Measurements from ENCODE around the gene PATJ. TPM values are rescaled to one million over a fixed set of nuclear protein-coding genes. Genes with fewer than 3 reads are reported as not detected.

PATJ gene
- total and polyA plus RNA-seq, 2 experiments from 2014 or later = 35.3 to 68.4 TPM

DNA sequence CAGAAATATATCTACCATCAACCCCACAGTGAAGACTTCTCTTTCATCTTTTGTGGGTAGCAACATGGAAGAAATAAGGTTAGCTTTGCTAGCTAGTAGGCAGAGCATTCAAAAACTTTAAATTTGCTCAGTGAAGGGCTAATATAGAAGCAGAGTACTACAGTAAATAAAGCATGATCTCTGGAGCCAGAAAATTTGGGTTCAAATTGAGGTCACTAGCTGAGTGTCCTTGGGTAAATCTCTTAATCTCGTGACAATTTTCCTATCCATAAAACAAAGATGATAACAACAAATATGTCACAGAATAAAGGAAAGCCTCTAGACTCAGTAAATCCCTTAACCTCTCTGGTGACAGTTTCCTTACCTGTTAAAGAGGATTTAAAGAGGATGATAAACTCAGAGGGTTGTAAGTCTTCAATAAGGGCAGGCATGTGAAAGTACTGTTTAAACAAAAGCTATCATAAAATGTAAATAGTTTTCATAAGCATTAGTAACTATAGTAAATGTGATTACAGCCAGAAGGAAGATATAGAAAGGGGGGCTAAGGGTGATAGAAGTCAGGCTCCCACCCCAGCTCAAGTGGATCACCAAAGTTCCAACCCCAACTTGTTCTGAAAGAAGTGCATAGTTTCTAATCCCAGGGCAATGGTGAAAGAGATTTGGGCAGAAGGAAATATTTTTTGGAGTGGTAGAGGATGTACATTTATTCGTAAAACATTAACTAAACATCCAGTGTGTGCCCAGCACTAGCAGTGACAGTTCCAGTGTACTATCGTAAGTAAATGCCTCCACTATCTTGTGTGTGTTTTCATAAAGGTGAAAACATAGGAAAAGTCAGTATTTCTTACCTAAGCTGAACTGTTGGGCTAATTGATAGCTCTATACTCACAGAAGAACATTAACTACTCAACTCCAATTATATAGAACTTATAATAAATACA lies 42.1 kb upstream of the PATJ start (continued):
- TF ChIP-seq ZNF331 (CRISPR knock-in tag; IDR thresholded peaks at IDR 0.05; ENCODE audit: low read depth) (no peak), CTCF (conservative IDR thresholded peaks at IDR 0.05; ENCODE audit: low read depth in 2 of 2) (no peak), EZH2 (IDR thresholded peaks at IDR 0.05; ENCODE audit: low read depth, unreplicated experiment) (no peak), REST (IDR thresholded peaks at IDR 0.05; ENCODE audit: unreplicated experiment) (no peak), ZNF114 (CRISPR knock-in tag; IDR thresholded peaks at IDR 0.05) (no peak), EZH2phosphoT487 (IDR thresholded peaks at IDR 0.05; ENCODE audit: unreplicated experiment) (no peak), JUNB (IDR thresholded peaks at IDR 0.05; ENCODE audit: unreplicated experiment) (no peak), CREB1 (CRISPR knock-in tag; IDR thresholded peaks at IDR 0.05; ENCODE audit: low read depth) (no peak)
- TF ChIP-seq, protein P1, sequence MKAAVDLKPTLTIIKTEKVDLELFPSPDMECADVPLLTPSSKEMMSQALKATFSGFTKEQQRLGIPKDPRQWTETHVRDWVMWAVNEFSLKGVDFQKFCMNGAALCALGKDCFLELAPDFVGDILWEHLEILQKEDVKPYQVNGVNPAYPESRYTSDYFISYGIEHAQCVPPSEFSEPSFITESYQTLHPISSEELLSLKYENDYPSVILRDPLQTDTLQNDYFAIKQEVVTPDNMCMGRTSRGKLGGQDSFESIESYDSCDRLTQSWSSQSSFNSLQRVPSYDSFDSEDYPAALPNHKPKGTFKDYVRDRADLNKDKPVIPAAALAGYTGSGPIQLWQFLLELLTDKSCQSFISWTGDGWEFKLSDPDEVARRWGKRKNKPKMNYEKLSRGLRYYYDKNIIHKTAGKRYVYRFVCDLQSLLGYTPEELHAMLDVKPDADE (IDR thresholded peaks at IDR 0.05) = no peak
